SU-DHL-6 (cell line): ENCODE measurements around the gene SCN9A.

Experiments used
- CTCF ChIP-seq: fragments of 200-600 bp; sonication (generic); IDR thresholded peaks from one replicate; pipeline ENCODE4 v1.5.1; 2017; ENCODE audit warnings: antibody characterized with exemption, mild to moderate bottlenecking, low read length, moderate library complexity; ENCODE audit not compliant: insufficient read depth, poor library complexity, severe bottlenecking
- EZH2phosphoT487 ChIP-seq: fragments of 200-600 bp; sonication (generic), shearing (Covaris generic); conservative IDR thresholded peaks from 2 replicates; pipeline ENCODE4 v1.6.1; 2018; ENCODE audit warnings: mild to moderate bottlenecking, antibody characterized with exemption, low read length, moderate library complexity, mixed read lengths

- no peak for TF ChIP-seq CTCF
- no peak for TF ChIP-seq EZH2phosphoT487
Measured at GRCh38 chr2:166335284-166335683, 40.5 kb downstream of the SCN9A start.
